ENCODE measurements around the gene ZFPL1.

The ZFPL1 gene

DNA sequence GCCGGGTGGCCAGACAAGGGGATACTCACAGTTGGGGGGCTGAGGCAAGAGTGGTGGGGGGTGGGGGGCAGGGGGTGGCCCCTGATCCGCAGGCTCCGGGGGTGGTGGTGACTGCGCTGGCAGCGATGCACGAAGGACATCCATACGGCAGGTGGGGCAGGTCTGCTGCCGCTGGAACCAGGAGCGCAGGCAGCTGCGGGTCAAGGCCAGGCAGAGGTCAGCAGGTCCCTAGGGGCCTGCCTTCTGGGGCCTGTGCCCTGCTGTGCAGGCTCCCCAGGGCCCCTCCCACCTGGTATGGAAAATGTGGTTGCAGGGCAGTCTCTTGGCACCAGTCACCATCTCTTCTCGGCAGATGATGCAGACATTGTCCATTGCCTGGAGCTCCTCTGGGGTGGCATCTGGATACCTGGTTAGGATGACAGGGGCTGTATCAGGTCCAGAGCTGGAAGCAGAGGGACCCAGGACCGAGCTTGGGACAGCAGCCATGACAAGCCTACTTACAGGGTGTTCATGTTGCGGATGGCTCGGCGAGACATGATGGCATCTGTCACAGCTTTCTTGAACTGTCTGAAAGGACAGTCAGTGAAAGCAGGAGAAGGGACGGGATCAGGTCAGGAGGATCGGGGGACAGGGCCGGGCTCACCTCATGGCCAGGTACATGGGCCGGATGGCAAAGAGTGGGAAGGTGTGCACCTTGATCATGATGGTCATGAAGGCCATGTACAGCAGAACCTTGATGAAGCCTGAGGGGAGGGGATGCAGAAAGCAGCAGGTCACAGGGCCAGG lies 46.8 kb downstream of the ZFPL1 start:
- DNase-seq: no peak

DNA sequence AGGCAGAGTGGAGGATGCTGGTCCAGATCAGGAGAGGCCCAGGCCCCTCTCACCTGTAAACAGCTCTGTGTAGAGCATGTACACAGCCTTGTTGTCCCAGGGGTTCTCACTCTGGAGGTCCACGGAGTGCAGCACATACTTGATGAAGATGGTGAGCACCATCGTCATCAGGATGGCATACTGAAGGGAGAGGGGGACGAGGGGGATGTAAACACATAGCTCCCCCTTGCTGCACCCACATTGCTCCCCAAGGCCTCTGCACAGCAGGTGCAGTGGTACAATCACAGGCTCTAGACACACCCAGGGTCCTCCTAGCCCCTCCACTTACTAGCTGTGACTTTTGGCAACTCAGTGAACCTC lies 47.4 kb downstream of the ZFPL1 start:
- DNase-seq: no peak

DNA sequence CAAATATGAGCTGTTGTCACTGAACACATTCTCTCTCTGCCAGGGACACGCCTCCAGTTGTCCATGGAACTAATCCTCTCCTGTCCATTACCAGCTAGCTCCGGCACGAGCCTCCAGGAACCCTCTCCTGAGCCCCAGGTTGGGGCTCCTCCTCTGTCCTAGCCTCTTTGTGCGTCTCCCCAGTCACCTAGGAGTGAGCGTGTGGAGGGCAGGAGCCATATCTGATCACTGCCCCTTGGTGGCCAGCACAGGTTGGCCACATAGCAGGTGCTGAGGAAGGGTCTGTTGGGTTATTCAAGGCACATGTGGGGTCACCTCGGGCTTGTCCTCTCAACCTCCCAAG lies 47.8 kb downstream of the ZFPL1 start:
- DNase-seq: no peak

DNA sequence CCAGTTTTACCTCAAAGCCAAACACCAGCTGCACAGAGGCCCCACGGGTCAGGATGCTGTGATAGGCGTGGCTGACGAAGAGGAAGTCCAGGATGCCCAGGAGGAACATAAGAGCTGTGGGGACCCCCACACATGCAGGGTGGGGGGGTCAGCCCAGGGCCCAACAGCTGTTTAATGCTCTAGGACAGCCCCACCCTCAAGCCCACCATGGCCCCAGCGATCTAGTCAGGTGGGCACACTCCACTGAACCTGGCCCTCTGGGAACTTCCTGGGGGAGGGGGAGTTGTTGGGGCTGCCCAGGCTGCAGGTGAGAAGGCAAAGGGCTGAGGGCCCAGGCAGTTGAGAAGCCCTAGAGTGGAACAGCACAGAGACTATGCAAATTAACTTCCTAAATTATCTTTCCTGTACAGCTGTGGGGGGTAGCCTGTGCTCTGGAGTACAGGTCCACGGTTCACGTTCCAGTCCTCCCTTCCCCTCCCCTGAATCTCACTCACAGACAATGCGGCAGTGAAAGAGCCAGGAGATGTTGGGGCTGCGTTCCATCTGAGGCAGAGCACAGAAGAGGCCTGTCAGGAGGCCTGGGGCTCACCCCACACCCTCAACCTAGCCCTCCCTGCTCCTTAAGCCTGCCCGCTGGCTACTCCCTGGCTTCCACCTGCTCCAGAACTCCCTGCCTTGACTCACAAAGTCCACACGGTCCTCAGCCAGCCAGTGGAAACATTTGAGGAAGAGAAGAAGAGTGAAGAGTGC lies 48.4 kb downstream of the ZFPL1 start:
- DNase-seq: no peak

DNA sequence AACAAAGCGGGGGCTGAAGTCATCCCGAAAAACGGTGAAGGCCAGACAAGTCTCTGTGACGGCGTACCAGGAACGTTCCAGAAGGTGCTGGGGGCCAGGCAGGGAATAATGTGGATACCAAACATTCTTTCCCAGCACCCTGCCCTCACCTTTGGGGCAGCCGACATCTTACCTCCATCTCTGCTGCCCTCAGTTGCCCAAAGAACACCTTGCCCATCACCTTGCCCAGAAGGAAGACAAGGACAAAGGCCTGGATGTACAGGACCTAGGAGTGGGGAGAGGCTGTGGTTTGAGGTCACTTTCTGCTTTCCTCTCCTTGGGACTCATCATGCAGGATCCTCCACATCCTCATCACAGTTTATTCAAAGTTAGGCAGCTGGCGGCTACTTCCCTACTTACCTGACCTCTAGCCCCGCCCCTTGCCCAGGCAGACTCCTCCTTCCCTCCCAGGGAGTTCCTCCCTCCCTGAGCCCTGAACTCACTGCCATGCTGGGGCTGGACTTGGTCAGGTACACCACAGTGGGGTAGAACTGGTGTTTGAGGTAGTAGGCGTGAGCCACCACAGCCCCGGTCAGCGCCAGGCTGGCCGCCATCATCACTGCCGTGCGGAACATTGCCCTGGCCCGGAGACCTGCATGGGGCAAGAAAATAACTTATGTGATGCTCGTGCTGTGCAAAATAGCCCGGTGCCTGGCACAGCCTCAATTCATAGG lies 49.1 kb downstream of the ZFPL1 start:
- peak; percentile 85 for DNase-seq

DNA sequence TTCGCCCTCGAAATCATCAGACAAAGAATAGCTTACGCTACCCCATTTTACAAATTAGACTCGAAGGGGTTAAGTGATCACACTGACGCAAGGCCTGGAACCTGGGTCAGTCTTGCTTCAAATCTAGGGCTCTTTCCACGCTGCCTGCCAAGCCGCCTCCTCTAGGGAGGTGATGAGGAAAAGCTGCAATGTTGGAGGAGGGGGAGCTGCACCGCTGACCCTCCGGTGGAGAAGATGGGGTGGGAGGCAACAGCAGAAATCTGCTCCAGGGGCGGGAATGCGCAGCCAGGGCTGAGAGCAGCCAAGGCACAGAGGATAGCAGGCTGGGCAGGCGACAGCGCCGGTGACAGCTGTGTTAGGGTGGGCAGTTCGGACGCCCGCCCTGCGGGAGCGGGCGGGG lies 49.7 kb downstream of the ZFPL1 start:
- DNase-seq: peak; percentile 52

DNA sequence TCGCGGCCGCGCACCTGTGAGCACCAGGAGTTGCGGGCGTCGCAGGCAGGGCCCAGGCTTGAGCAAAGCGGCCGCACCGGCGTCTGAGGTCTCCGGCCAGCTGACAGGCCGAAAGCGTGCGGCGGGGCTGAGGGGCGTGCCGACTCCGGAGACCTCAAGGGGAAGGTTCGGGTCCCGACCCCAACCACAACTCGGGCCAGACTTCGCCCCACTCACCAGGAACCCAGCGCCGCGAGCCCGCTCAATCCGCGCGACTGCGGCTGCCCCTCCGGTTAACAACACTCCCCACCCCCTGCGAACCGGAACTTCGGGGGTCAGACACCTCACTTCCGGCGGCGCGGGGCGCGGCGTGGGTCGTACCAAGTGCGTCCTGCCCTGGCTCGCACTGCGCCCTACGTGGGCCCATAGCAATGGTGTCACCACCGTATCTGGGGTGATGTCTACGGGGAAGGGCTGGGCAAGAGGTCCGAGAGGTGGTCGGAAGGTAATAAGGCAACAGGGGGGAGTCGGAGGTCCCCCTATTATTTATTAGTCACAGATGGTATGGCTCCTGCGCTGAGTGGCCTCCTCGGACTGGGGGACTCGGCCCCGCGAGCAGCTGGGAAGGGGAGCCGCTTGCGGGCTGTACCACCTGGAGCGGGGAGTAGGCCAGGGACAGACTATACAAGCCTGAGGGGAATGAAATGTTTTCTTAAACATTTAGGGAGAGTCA lies 50.4 kb downstream of the ZFPL1 start, which contains the start of gene SYVN1:
Gene SYVN1, minus strand, starts transcription at position 280 of the 712 bp plus-strand sequence. CDS start 918 bp downstream, outside the sequence.
- peak; percentile 96 for DNase-seq

DNA sequence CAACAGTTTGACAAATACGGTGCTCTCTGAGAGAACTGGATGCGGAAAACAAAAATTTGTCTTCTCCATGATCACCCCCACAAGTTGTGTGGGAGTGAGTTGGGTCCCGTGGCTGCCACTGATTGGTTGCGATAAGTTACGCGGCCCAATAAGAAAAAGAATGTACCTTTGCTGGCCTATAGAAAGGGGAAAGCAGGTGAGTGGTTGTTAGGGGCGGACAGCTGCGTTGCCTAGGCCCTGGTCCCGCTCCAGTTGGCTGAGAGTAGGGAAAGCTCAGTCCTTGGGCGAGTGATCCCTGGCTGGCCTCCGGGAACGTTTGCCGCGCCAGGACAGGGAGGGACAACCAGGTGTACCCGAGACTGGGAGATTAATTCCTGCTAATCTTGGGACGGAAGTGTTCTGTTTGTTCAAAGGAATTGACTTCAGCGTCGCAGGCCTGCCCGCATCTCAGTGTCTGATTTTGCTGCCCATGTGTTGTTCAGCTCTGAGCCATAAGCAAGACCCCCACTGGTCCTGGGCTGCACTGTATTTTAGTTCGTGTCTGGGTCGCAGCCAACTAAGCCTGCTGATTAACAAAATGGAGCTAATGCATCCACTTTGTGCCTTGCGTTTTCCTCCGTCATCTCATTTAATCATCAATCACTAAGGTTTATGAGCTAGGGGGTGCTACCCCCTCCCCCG lies 51.1 kb downstream of the ZFPL1 start:
- DNase-seq: peak; percentile 99

DNA sequence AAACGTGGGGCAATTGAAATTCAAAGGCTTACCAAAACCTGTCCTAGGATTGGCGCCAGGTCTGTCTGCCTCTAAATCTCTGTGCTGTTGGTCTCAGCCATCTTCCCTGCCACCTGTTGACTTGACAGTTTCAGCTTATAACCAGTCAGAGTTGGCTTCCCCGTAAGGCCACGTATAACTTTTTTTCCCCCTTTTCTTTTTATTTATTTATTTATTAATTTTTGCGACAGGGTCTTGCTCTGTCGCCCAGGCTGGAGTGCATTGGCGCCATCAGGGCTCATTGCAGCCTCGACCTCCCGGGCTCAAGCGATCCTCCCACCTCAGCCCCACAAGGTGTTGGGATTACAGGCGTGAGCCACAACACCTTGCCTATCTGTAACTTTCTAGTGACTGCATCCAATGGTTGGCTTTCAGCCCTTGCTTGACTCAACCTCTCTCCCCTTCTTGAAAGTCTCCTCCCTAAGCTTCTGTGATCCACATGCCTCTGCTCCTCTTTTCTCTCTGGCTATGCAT lies 51.7 kb downstream of the ZFPL1 start:
- peak; percentile 64 for DNase-seq

DNA sequence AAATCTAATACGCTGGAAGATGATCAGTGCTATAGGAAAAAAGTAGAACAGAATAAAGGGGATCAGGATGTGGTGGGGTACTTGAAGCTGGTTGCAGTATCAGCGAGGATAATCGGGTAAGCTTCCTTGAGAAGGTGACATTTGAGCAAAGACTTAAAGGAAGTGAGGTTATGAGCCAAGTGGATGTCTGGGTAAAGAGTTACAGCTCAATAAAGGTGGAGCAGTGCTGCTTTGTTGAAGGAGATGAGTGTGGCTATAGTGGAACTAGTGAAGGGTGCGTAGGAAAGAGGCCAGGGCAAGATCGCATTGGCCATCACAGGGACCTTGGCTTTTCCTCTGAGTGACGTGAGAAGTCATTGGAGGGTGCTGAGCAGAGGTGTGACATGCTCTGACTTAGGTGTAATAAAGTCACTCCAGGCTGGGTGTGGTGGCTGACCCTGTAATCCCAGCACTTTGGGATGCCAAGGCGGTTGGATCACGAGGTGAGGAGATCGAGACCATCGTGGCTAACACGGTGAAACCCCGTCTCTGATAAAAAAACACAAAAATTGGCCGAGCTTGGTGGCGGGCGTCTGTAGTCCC lies 52.6 kb downstream of the ZFPL1 start:
- DNase-seq: no peak
